Measurements from ENCODE around the gene ANKRD34A. TPM values are rescaled to one million over a fixed set of nuclear protein-coding genes. Genes with fewer than 3 reads are reported as not detected.

ANKRD34A gene
- total and polyA plus RNA-seq, 2 of the 13 experiments (the other 11 are each of a cell fraction or from before 2014, with no cell fraction given), result 0.05 to 0.07 TPM

DNA sequence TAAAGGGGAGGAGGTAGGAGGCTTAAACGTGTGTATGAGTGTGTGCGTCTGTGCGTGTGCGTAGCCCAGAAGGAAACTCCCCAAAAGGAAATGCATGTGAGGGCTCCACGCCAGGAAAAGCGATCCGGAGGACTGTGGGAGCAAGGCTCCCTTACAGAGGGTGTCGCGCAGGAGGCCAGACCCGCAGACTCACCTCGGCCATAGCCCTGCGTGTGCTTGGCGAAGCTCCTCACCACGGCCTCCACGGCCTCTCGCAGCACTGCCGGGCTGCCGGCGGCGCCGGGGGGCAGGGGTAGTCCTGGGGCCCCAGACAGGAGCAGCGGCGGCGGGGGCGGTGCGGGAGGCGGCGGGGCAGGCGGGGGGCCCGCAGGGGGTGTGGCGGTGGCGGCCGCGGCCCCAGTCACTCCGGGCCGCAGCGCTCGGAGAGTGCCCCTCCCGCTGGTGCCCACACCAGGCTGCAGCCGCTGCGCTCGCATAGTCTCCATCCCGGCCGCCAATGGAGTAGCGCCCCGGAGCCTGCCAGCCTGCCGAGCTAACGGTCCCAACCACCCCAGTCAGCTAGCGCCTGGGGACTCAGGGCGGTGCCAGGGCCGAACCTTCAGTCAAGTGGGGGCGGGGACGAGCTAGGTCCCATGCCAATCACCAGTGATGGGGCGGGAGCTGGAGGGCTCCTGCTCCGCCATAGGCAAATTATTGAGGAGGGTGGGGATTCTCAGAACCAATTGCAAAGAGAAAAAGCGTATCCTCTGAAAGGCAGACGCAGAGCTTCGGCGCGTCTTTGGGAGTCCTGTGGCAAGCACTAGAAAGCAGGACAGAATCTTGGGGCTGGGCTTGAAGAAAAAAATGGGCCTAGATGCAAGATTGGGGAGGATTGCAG is 6.7 kb downstream of the ANKRD34A start, which contains the start of gene LIX1L (continued):
- TF ChIP-seq ZKSCAN8 (CRISPR knock-in tag; IDR thresholded peaks at IDR 0.05; ENCODE audit: borderline replicate concordance), result 0 out of 2 replicates have a peak, but pooled peaks have one; percentile 37
- no peak for TF ChIP-seq REL (CRISPR knock-in tag; conservative IDR thresholded peaks at IDR 0.05)
- TF ChIP-seq, protein P1, sequence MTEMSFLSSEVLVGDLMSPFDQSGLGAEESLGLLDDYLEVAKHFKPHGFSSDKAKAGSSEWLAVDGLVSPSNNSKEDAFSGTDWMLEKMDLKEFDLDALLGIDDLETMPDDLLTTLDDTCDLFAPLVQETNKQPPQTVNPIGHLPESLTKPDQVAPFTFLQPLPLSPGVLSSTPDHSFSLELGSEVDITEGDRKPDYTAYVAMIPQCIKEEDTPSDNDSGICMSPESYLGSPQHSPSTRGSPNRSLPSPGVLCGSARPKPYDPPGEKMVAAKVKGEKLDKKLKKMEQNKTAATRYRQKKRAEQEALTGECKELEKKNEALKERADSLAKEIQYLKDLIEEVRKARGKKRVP (CRISPR knock-in tag; IDR thresholded peaks at IDR 0.05), result 0 out of 4 replicates have a peak, but pooled peaks of 1 of the 2 experiments have one; percentile 17
- TF ChIP-seq ZNF724P (CRISPR knock-in tag; IDR thresholded peaks at IDR 0.05; ENCODE audit: borderline replicate concordance), result 0 out of 2 replicates have a peak, but pooled peaks have one; percentile 42
- TF ChIP-seq ZSCAN20 (CRISPR knock-in tag; IDR thresholded peaks at IDR 0.05; ENCODE audit: borderline replicate concordance), result no peak
- peak; percentile 62; the same call in 1 of the 2 replicates for TF ChIP-seq TAF1 (CRISPR knock-in tag; IDR thresholded peaks at IDR 0.05)
- TF ChIP-seq MTA1 (CRISPR knock-in tag; IDR thresholded peaks at IDR 0.05; ENCODE audit: borderline replicate concordance), result no peak
- no peak for TF ChIP-seq CENPT (CRISPR knock-in tag; IDR thresholded peaks at IDR 0.05; ENCODE audit: low read depth)
- TF ChIP-seq ZMYM2 (CRISPR knock-in tag; IDR thresholded peaks at IDR 0.05), result no peak
- no peak; the same call in 1 of the 2 replicates for TF ChIP-seq DR1 (CRISPR knock-in tag; IDR thresholded peaks at IDR 0.05)
- TF ChIP-seq ZNF260 (CRISPR knock-in tag; IDR thresholded peaks at IDR 0.05; ENCODE audit: borderline replicate concordance, low read depth), result no peak
- TF ChIP-seq, protein P2, sequence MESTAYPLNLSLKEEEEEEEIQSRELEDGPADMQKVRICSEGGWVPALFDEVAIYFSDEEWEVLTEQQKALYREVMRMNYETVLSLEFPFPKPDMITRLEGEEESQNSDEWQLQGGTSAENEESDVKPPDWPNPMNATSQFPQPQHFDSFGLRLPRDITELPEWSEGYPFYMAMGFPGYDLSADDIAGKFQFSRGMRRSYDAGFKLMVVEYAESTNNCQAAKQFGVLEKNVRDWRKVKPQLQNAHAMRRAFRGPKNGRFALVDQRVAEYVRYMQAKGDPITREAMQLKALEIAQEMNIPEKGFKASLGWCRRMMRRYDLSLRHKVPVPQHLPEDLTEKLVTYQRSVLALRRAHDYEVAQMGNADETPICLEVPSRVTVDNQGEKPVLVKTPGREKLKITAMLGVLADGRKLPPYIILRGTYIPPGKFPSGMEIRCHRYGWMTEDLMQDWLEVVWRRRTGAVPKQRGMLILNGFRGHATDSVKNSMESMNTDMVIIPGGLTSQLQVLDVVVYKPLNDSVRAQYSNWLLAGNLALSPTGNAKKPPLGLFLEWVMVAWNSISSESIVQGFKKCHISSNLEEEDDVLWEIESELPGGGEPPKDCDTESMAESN (CRISPR knock-in tag; conservative IDR thresholded peaks at IDR 0.05), result peak; percentile 67; the same call in 1 of the 2 replicates
- TF ChIP-seq, protein P3, sequence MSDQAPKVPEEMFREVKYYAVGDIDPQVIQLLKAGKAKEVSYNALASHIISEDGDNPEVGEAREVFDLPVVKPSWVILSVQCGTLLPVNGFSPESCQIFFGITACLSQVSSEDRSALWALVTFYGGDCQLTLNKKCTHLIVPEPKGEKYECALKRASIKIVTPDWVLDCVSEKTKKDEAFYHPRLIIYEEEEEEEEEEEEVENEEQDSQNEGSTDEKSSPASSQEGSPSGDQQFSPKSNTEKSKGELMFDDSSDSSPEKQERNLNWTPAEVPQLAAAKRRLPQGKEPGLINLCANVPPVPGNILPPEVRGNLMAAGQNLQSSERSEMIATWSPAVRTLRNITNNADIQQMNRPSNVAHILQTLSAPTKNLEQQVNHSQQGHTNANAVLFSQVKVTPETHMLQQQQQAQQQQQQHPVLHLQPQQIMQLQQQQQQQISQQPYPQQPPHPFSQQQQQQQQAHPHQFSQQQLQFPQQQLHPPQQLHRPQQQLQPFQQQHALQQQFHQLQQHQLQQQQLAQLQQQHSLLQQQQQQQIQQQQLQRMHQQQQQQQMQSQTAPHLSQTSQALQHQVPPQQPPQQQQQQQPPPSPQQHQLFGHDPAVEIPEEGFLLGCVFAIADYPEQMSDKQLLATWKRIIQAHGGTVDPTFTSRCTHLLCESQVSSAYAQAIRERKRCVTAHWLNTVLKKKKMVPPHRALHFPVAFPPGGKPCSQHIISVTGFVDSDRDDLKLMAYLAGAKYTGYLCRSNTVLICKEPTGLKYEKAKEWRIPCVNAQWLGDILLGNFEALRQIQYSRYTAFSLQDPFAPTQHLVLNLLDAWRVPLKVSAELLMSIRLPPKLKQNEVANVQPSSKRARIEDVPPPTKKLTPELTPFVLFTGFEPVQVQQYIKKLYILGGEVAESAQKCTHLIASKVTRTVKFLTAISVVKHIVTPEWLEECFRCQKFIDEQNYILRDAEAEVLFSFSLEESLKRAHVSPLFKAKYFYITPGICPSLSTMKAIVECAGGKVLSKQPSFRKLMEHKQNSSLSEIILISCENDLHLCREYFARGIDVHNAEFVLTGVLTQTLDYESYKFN (CRISPR knock-in tag; conservative IDR thresholded peaks at IDR 0.05), result no peak
- TF ChIP-seq ZSCAN12 (CRISPR knock-in tag; IDR thresholded peaks at IDR 0.05), result no peak
- no peak for TF ChIP-seq SMYD3 (CRISPR knock-in tag; IDR thresholded peaks at IDR 0.05)
- TF ChIP-seq SAP130 (CRISPR knock-in tag; IDR thresholded peaks at IDR 0.05; ENCODE audit: low read depth), result peak; percentile 83
- TF ChIP-seq NPAS2 (CRISPR knock-in tag; IDR thresholded peaks at IDR 0.05; ENCODE audit: borderline replicate concordance), result no peak
- TF ChIP-seq PPARG (CRISPR knock-in tag; conservative IDR thresholded peaks at IDR 0.05), result no peak; the same call in 1 of the 2 replicates
- TF ChIP-seq NAIF1 (CRISPR knock-in tag; IDR thresholded peaks at IDR 0.05; ENCODE audit: borderline replicate concordance), result no peak
- TF ChIP-seq ZNF263 (CRISPR knock-in tag; IDR thresholded peaks at IDR 0.05), result no peak
- TF ChIP-seq, protein P4, sequence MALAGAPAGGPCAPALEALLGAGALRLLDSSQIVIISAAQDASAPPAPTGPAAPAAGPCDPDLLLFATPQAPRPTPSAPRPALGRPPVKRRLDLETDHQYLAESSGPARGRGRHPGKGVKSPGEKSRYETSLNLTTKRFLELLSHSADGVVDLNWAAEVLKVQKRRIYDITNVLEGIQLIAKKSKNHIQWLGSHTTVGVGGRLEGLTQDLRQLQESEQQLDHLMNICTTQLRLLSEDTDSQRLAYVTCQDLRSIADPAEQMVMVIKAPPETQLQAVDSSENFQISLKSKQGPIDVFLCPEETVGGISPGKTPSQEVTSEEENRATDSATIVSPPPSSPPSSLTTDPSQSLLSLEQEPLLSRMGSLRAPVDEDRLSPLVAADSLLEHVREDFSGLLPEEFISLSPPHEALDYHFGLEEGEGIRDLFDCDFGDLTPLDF (CRISPR knock-in tag; IDR thresholded peaks at IDR 0.05), result no peak
- no peak for TF ChIP-seq ZC3H4 (CRISPR knock-in tag; IDR thresholded peaks at IDR 0.05; ENCODE audit: borderline replicate concordance)
